Erythroblast (primary cell): Measurements from ENCODE around the gene SLC26A8.
"Not testable (repeated sequence)": the region's sequence is repeated elsewhere in the genome, so short reads cannot be mapped to it uniquely, and the experiment has no call there.

Source experiments
- DNase-seq, 2 experiments: peaks; one replicate each; lab custom pipeline; 2025; lab: John Stamatoyannopoulos, UW
- GATA1 ChIP-seq: IDR thresholded peaks from 2 replicates; pipeline ENCODE4 v1.6.1; 2011; ENCODE audit warnings: low read depth, mild to moderate bottlenecking, control low read depth, low read length, moderate library complexity
- POLR2A ChIP-seq: IDR thresholded peaks from 2 replicates; pipeline ENCODE4 v1.6.1; 2011; ENCODE audit warnings: mild to moderate bottlenecking, low read length

SLC26A8 gene

DNA sequence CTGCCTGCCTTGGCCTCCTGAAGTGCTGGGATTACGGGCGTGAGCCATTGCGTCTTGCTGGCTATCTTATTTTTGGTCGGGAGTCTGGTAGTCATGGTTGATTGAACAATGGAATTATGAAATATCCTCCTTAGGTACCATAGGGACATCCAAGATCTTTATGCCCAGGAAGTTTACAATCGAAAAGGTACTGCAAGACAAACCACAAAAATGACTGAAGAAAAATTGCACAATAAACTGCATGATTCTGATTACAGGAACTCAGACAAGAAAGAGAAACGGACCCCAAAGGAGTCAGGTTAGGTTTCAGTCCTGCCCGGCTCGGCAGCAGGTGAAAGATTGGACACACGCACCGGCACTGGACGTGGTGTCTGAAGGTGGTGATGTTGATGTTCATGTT, 5.3 kb downstream of the SLC26A8 start:
- DNase-seq, result no peak
- no peak for TF ChIP-seq POLR2A
- no peak for TF ChIP-seq GATA1

DNA sequence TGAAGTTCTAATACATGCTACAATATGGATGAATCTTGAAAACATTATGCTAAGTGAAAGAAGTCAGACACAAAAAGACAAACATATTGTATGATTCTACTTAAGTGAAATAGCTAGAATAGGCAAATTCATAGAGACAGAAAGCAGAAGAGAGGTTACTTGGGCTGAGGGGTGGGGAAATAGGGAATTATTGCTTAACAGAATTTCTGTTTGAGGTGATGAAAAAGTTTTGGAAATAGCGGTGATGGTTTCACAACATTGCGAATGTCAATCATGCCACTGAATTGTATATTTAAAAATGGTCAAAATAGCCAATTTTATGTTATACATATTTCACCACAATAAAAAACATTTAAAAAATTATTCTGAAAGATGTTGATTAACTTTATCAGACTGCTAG, 6.1 kb downstream of the SLC26A8 start:
- TF ChIP-seq POLR2A (no peak), GATA1 (no peak)
- no peak for DNase-seq

DNA sequence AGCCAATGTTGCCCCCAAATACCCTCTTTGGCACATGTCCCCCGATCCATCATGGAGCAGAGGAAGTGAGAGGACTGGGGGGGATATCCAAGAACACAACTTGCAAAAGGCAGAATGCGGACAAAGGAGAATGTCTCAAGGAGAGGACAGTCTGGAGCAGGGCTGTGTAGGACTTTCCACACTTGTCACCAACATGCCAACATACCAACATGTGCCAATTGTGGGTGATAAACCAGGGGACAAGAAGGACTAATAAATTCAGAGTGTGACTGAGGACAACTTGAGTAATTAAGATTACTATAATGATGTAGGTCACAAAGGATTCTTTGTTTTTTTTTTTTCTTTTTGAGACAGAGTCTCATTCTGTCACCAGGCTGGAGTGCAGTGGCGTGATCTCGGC, 8.8 kb downstream of the SLC26A8 start:
- TF ChIP-seq GATA1, result no peak
- TF ChIP-seq POLR2A, result no peak
- DNase-seq, result no peak

DNA sequence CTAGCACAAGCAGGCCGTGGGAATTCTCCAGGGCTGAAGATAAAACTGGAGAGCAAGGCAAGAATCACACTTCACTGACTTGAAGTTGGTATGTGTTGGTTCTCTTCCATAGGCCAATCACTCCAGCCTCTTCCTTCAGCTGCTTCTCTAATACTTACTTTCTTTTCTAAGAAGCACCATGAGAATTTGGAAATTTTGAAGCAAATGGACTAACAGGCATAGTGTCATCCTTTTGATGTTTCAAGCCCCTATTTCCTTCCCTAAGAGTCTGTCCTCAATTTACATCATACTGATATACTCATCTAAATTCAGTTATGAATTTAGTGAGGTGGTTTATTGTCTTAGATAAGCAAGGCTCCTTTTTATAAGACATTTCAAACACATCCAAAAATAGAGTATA, 24.0 kb downstream of the SLC26A8 start:
- DNase-seq, result no peak
- TF ChIP-seq GATA1, result no peak
- no peak for TF ChIP-seq POLR2A

- TF ChIP-seq GATA1 (no peak), POLR2A (no peak)
- no peak for DNase-seq
Observed at GRCh38 chr6:35993150-35993549, 31.3 kb downstream of the SLC26A8 start.

DNA sequence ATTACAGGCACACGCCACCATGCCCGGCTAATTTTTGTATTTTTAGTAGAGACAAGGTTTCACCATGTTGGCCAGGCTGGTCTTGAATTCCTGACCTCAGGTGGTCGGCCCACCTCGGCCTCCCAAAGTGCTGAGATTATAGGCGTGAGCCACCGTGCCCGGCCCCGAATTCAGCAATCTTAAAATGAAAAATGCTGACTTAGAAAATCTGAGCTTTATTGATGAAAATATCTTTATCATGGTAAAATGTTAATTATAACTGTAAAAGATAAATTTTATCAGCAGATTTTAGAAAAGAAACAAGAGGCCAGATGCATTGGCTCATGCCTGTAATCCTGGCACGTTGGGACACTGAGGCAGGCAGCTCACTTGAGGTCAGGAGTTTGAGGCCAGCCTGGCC, 36.4 kb downstream of the SLC26A8 start:
- DNase-seq, result not testable (repeated sequence)

- DNase-seq, result no peak
- TF ChIP-seq GATA1 (no peak), POLR2A (no peak)
Observed at GRCh38 chr6:35984701-35985100, 39.7 kb downstream of the SLC26A8 start.

GRCh38 chr6:35980991-35981645, 43.3 kb downstream of the SLC26A8 start:
- TF ChIP-seq GATA1 (no peak), POLR2A (no peak)
- no peak for DNase-seq

DNA sequence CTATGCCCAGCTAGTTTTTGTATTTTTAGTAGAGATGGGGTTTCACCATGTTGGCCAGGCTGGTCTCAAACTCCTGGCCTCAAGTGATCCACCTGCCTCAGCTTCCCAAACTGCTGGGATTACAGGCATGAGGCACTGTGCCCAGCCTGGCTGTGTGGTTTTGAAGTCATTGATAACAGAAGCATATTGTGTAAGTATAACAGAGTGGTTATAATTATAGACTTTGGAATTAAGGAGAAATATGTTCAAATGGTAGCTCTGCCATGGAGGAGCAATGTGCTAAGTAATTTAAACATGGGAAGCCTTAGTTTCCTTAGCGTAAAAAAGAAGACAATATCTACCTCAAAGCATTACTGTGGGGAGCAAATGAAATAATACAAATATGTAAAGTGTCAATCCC, 44.3 kb downstream of the SLC26A8 start:
- DNase-seq, result not testable (repeated sequence)

DNA sequence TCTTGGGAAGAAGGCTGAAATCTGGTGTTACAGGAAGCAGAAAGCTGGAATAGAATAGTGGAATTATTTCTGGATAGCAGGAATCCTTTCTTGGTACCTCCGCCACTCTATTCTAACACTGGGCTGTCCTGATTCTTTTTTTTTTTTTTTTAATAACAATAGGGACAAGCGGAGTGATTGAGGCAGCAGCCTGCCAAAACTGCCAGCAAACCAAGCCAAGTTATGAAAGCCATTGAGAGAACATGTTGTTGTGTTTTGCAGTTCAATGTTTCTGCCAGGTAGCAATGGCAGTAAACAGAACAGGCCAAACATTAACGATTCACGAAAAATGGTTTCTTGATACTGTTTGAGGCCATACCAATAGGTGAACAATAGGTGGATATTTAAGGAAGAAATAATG, 47.1 kb downstream of the SLC26A8 start:
- no peak for TF ChIP-seq POLR2A
- TF ChIP-seq GATA1, result no peak
- DNase-seq, result no peak

DNA sequence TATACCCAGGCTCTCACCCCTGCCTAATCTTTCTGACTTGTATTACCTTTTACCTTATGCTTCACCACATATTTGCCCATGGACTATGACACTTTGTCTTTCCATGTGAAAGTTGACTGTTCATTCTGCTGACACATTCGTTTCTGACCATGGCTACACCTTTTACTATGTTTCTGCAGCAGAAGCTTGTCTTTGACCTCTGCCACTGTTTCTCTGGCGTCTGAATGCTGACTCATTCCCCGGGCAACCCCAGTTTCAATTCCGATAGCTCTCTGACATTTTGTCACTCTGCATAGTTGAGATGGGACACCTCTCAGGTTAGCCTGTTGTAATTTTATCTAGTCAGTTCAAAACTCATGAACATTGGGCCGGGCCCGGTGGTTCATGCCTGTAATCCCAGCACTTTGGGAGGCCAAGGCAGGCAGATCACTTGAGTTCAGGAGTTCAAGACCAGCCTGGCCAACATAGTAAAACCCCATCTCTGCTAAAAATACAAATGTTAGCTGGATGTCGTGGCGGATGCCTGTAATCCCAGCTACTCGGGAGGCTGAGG, 50.7 kb downstream of the SLC26A8 start:
- no peak for TF ChIP-seq GATA1
- no peak for DNase-seq

- DNase-seq, result no peak
- TF ChIP-seq POLR2A (no peak), GATA1 (no peak)
Observed at GRCh38 chr6:35972471-35973367, 51.7 kb downstream of the SLC26A8 start.

GRCh38 chr6:35970181-35970580, 54.3 kb downstream of the SLC26A8 start:
- DNase-seq, result no peak
- TF ChIP-seq GATA1 (no peak), POLR2A (no peak)

- TF ChIP-seq GATA1 (no peak), POLR2A (no peak)
Observed at GRCh38 chr6:35969646-35970045, 54.8 kb downstream of the SLC26A8 start.

More at GRCh38 chr6:35969646-35970045, 54.8 kb downstream of the SLC26A8 start:
- DNase-seq, result no peak
